ENCODE measurements around the gene SIVA1. TPM values are rescaled to one million over a fixed set of nuclear protein-coding genes. Genes with fewer than 3 reads are reported as not detected.

Gene SIVA1
- total and polyA plus RNA-seq, 2 of the 8 experiments (the other 6 are each of a cell fraction or from before 2014, with no cell fraction given), result 123 to 589 TPM

GRCh38 chr14:104794631-104794992 lies 41.7 kb downstream of the SIVA1 start:
- H4K5ac ChIP-seq (ENCODE audit: insufficient read length, low read depth, low read length), result no peak overlapping the region
- H3K18ac ChIP-seq (ENCODE audit: extremely low read depth, low read length), result no peak overlapping the region
- H3K23me2 ChIP-seq (ENCODE audit: low read depth, low read length), result peaks cover 14% of the 10 kb centered on the region
- POLR2A ChIA-PET (ENCODE audit: partially characterized antibody), result interaction anchor here (1.0 to 1.7 kb wide), 9 partner anchors 10 to 175 kb away, joined by 3 to 9 read pairs (median 3); partner anchors contain the start of gene SIVA1
- no peak overlapping the region for H2BK120ac ChIP-seq (replicated peaks; ENCODE audit: low read depth, low read length)
- CTCF ChIA-PET (ENCODE audit: partially characterized antibody), result interaction anchor here (0.8 to 11.1 kb wide), 6 partner anchors 17 to 251 kb away, joined by 3 to 110 read pairs (median 4); no protein-coding TSS in a partner anchor
- peak overlapping the region; percentile 1 for H4K91ac ChIP-seq (replicated peaks; ENCODE audit: insufficient read length, low read length)
- H4K20me1 ChIP-seq (replicated peaks in 1 of 2; ENCODE audit: control insufficient read depth in 1 of 2, insufficient read depth in 2 of 2, low read length in 2 of 2), result peaks cover 22 to 33% of the 10 kb centered on the region in 2 experiments
- no peak overlapping the region for H2BK12ac ChIP-seq (ENCODE audit: low read depth, low read length)
- peak overlapping the region; percentile 56 to 74 (median 60) for H3K4me3 ChIP-seq (ENCODE audit: extremely low read depth in 1 of 4, insufficient read depth in 2 of 4, low read depth in 3 of 4, low read length in 4 of 4)
- no peak overlapping the region for H2BK5ac ChIP-seq (ENCODE audit: low read depth, low read length)
- no peak overlapping the region for H3K56ac ChIP-seq (replicated peaks; ENCODE audit: insufficient read length, low read depth, low read length)
- H3K14ac ChIP-seq (ENCODE audit: insufficient read length), result no peak overlapping the region
- H2AK5ac ChIP-seq (ENCODE audit: low read depth, low read length), result no peak overlapping the region
- H2AFZ ChIP-seq (ENCODE audit: low read length), result no peak overlapping the region
- peaks cover 8% of the 10 kb centered on the region for H3K79me1 ChIP-seq (ENCODE audit: low read depth, low read length)
- DNase-seq (ENCODE audit: low read depth in 1 of 2, low spot score in 2 of 2) (no peak), FAIRE-seq (no peak)
- no peak overlapping the region for H2BK20ac ChIP-seq (ENCODE audit: low read length)
- H3K27ac ChIP-seq (ENCODE audit: low read depth, low read length), result no peak overlapping the region
- H3K23ac ChIP-seq (ENCODE audit: insufficient read length), result no peak overlapping the region
- H4K8ac ChIP-seq (ENCODE audit: extremely low read depth, insufficient read depth, low read length), result no peak overlapping the region; the same call in 1 of the 2 replicates
- H3K9me3 ChIP-seq (ENCODE audit: insufficient read depth in 2 of 2, low read depth in 1 of 2, low read length in 1 of 2), result no peaks in the 10 kb centered on the region
- H3K36me3 ChIP-seq (ENCODE audit: control insufficient read depth in 2 of 4, insufficient read depth in 4 of 4, low read length in 3 of 4), result peaks cover 0 to 4% (median 0%) of the 10 kb centered on the region in 4 experiments; a peak in 3 of 8 replicates
- WGBS, 2 experiments (ENCODE audit: extremely low coverage in 1 of 2, insufficient coverage in 1 of 2, insufficient read length in 1 of 2, insufficient replicate concordance in 2 of 2, low coverage in 1 of 2, low lambda C conversion rate in 2 of 2, missing lambda C conversion rate in 1 of 2), result 6% methylated on average over 12 of the region's 16 CpGs; no CpG with 5 or more reads in 1 of the 2 experiments
- peaks cover 0 to 6% of the 10 kb centered on the region in 2 experiments; a peak in 1 of 4 replicates for H3K79me2 ChIP-seq (ENCODE audit: control insufficient read depth in 1 of 2, insufficient read depth in 2 of 2, low read length in 2 of 2)
- peaks cover 6 to 45% (median 38%) of the 10 kb centered on the region in 4 experiments for H3K27me3 ChIP-seq (replicated peaks in 1 of 4; ENCODE audit: control insufficient read depth in 3 of 4, extremely low read depth in 1 of 4, insufficient read depth in 3 of 4, low read length in 3 of 4)
- peaks cover 4 to 46% (median 32%) of the 10 kb centered on the region in 4 experiments for H3K4me1 ChIP-seq (replicated peaks in 1 of 4; ENCODE audit: control insufficient read depth in 3 of 4, insufficient read depth in 4 of 4, low read length in 3 of 4)
- no peak overlapping the region for H2BK15ac ChIP-seq (ENCODE audit: low read length)
- no peak overlapping the region for H3K4ac ChIP-seq (replicated peaks; ENCODE audit: insufficient read length, low read depth, low read length)
- H3K9ac ChIP-seq (replicated peaks in 1 of 4; ENCODE audit: extremely low read depth in 1 of 4, low read depth in 3 of 4, low read length in 3 of 4), result peak overlapping the region in 3 of 4 experiments; percentile 1 to 32 (median 9); a peak in 3 of 7 replicates
- H3K4me2 ChIP-seq (ENCODE audit: insufficient read depth in 1 of 2, low read depth in 2 of 2, low read length in 2 of 2), result peak overlapping the region; percentile 88 to 93
- TF ChIP-seq KDM4A (IDR thresholded peaks at IDR 0.05; ENCODE audit: low read depth, low read length, severe bottlenecking) (peak; percentile 26), BACH1 (IDR thresholded peaks at IDR 0.05; ENCODE audit: low read length) (no peak), CBX5 (IDR thresholded peaks at IDR 0.05; ENCODE audit: low read depth, low read length) (no peak), SAP30 (IDR thresholded peaks at IDR 0.05; ENCODE audit: insufficient read depth, insufficient replicate concordance, low read length) (peak; percentile 34), TCF12 (IDR thresholded peaks at IDR 0.05; ENCODE audit: low read depth, low read length) (no peak), POU5F1 (IDR thresholded peaks at IDR 0.05; ENCODE audit: low read depth, low read length) (no peak), NRF1 (IDR thresholded peaks at IDR 0.05; ENCODE audit: low read depth, low read length) (no peak), SRF (IDR thresholded peaks at IDR 0.05; ENCODE audit: low read depth, low read length) (no peak), SIN3A (conservative IDR thresholded peaks at IDR 0.05 in 1 of 2, IDR thresholded peaks at IDR 0.05 in 1 of 2; ENCODE audit: low read depth in 1 of 2, low read length in 2 of 2) (no peak)
